Effector CD8-positive, alpha-beta T cell (primary cell): ENCODE measurements around the gene PML.

Experiments
- DNase-seq: peaks from one replicate; lab custom pipeline; 2025; lab: John Stamatoyannopoulos, UW

PML gene

GRCh38 chr15:74007820-74008371 is 13.4 kb downstream of the PML start:
- DNase-seq: no peak

- DNase-seq: no peak
These were observed 14.4 kb downstream of the PML start for GRCh38 chr15:74008901-74009300.

GRCh38 chr15:74010929-74011540 is 16.5 kb downstream of the PML start:
- no peak for DNase-seq

GRCh38 chr15:74011610-74012009 is 17.1 kb downstream of the PML start:
- no peak for DNase-seq

- no peak for DNase-seq
These were observed 18.9 kb downstream of the PML start for GRCh38 chr15:74013374-74013894.

- no peak for DNase-seq
These were observed 25.2 kb downstream of the PML start for GRCh38 chr15:74019734-74020133.

GRCh38 chr15:74022706-74023470 is 28.4 kb downstream of the PML start:
- DNase-seq: no peak

- no peak for DNase-seq
These were observed 30.2 kb downstream of the PML start for GRCh38 chr15:74024687-74025086.

GRCh38 chr15:74025436-74025835 is 30.9 kb downstream of the PML start:
- DNase-seq: no peak

GRCh38 chr15:74027688-74028087 is 33.2 kb downstream of the PML start:
- DNase-seq: no peak

GRCh38 chr15:74028646-74029045 is 34.1 kb downstream of the PML start:
- DNase-seq: no peak

GRCh38 chr15:74032046-74032445 is 37.5 kb downstream of the PML start:
- no peak for DNase-seq

GRCh38 chr15:74032606-74033561 is 38.4 kb downstream of the PML start:
- DNase-seq: no peak

- DNase-seq: no peak
These were observed 39.8 kb downstream of the PML start for GRCh38 chr15:74034206-74034755.

- no peak for DNase-seq
These were observed 40.9 kb downstream of the PML start for GRCh38 chr15:74035121-74036017.

GRCh38 chr15:74036271-74037170 is 42.0 kb downstream of the PML start:
- no peak for DNase-seq

GRCh38 chr15:74037171-74038117 is 42.9 kb downstream of the PML start:
- DNase-seq: no peak
